ENCODE results near the gene GPR183.
"Not testable (repeated sequence)": the region's sequence is repeated elsewhere in the genome, so short reads cannot be mapped to it uniquely, and the experiment has no call there.

GPR183 gene

GRCh38 chr13:99249178-99249577 is 58.0 kb downstream of the GPR183 start:
- not testable (repeated sequence) for DNase-seq (ENCODE audit: low read depth in 2 of 2)

- no peak for DNase-seq (ENCODE audit: low read depth in 2 of 2)
These were observed 61.1 kb downstream of the GPR183 start for GRCh38 chr13:99246100-99246499.
